HG03280 (cell line): ENCODE measurements around the gene RASA3.
"Not testable (repeated sequence)": the region's sequence is repeated elsewhere in the genome, so short reads cannot be mapped to it uniquely, and the experiment has no call there.

Experiments used
- ATAC-seq: cut with Tn5 transposase; IDR thresholded peaks from one replicate; pipeline ENCODE4 v1.9.1; 2021; ENCODE audit warnings: mild to moderate bottlenecking, moderate library complexity; ENCODE audit not compliant: unreplicated experiment

RASA3 gene

GRCh38 chr13:114128624-114129522 lies 3.5 kb downstream of the RASA3 start:
- ATAC-seq = peak; percentile 57

GRCh38 chr13:114128348-114128623 lies 4.1 kb downstream of the RASA3 start:
- no peak for ATAC-seq

GRCh38 chr13:114127473-114128347 lies 4.7 kb downstream of the RASA3 start:
- ATAC-seq = no peak

GRCh38 chr13:114126789-114127472 lies 5.5 kb downstream of the RASA3 start:
- ATAC-seq = no peak

GRCh38 chr13:114126086-114126485 lies 6.3 kb downstream of the RASA3 start:
- not testable (repeated sequence) for ATAC-seq

GRCh38 chr13:114125589-114125988 lies 6.8 kb downstream of the RASA3 start:
- no peak for ATAC-seq

- ATAC-seq = no peak
Observed at GRCh38 chr13:114124921-114125320, 7.5 kb downstream of the RASA3 start.

GRCh38 chr13:114124431-114124830 lies 8.0 kb downstream of the RASA3 start:
- no peak for ATAC-seq

GRCh38 chr13:114123876-114124275 lies 8.5 kb downstream of the RASA3 start:
- ATAC-seq = no peak

- no peak for ATAC-seq
Observed at GRCh38 chr13:114123448-114123847, 9.0 kb downstream of the RASA3 start.

- no peak for ATAC-seq
Observed at GRCh38 chr13:114122591-114123211, 9.7 kb downstream of the RASA3 start.

GRCh38 chr13:114122127-114122511 lies 10.3 kb downstream of the RASA3 start:
- no peak for ATAC-seq

- no peak for ATAC-seq
Observed at GRCh38 chr13:114121496-114122126, 10.8 kb downstream of the RASA3 start.

- ATAC-seq = no peak
Observed at GRCh38 chr13:114121031-114121430, 11.4 kb downstream of the RASA3 start.

- no peak for ATAC-seq
Observed at GRCh38 chr13:114120591-114121011, 11.8 kb downstream of the RASA3 start.

GRCh38 chr13:114119196-114119595 lies 13.2 kb downstream of the RASA3 start:
- ATAC-seq = no peak

- no peak for ATAC-seq
Observed at GRCh38 chr13:114118511-114119123, 13.8 kb downstream of the RASA3 start.

- ATAC-seq = no peak
Observed at GRCh38 chr13:114118086-114118485, 14.3 kb downstream of the RASA3 start.

GRCh38 chr13:114117341-114117874 lies 15.0 kb downstream of the RASA3 start:
- not testable (repeated sequence) for ATAC-seq

GRCh38 chr13:114116734-114117133 lies 15.7 kb downstream of the RASA3 start:
- ATAC-seq = no peak
